ENCODE data around the gene CHD2.
"Not testable (repeated sequence)": the region's sequence is repeated elsewhere in the genome, so short reads cannot be mapped to it uniquely, and the experiment has no call there.

The CHD2 gene

DNA sequence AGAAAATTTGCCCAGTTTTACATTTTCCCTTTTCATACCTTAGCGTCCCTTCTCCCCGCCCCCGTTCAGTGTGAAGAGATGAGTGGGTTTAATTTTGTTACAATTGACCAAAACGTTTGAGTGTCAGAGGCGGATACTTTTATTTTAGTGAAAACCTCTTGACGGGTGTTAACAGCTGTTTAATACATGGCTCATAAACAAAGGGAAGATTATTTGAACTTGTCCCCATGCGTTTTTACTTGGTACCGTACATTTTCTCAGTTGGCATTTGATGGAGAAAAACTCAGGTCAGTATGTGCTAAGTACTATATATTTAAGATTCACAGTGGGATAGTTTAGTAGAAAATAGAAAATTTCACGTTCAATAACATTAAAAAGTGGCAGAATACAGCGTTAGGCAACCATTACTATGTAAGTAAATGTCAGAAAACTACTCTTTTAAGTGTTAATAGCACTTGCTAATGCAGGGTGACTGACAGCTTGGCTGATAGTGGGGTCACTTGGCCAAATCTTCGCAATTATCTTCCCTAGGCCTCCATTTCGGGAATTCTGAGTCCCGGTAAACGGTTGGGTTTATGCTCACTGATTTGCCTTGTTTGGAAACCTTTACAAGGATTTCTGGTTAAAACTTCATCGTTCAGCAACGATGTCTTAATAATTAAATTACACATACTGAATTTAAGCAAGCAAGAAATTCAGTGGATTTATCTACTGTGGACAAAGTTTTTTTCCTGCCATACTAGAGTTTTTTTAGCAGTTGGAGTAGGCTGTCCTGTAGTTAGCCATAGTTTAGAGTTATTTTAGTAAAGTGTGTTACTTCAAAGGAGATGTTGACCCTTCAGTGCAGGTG is 4.8 kb downstream of the CHD2 start:
- in situ Hi-C loops (cut with MboI; ENCODE audit: low sequenced_read_pairs): no loop called here

DNA sequence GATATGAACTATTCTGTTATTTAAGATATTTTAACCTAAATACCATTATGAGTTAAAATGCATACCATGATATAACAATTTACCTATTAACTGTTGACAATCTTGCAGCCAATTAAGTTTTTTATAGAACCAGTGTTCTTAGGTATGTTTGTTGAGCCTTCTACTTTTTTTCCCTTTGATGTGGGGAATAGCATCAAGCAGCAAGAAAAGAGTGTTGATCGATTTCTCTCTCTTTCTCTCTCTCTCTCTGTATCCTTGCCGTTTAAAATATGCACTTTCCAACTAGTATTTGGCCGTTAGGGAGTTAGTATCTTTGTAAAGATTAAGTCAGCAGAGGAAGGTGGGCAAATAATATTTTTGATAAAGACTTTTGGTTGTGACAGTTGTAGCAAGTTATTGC is 5.9 kb downstream of the CHD2 start:
- in situ Hi-C loops (cut with MboI; ENCODE audit: low sequenced_read_pairs): no loop called here

DNA sequence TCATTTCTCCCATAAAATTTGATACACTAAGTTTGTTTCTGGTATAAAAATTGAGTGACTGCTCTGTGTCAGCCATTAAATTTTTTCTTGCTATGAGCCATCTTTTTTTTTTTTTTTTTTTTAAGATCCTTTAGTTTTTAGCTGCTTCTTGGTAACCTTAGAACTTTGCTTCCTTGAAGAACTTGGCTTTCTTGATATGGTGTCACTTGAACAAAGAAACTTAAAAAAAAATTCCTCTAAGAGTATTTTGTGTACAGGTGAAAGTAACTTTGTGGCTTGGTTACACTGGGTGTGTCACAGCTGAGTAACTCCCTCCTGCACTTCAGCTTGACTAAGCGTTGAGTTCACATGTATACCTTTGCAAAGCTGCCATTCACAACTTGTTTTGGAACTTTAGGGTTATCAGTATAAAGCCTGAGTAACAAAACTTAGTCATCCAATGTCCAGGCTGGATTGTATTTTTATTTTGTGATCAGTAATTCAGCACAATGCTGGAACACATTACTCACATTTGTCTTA is 6.5 kb downstream of the CHD2 start:
- in situ Hi-C loops (cut with MboI; ENCODE audit: low sequenced_read_pairs): no loop called here

DNA sequence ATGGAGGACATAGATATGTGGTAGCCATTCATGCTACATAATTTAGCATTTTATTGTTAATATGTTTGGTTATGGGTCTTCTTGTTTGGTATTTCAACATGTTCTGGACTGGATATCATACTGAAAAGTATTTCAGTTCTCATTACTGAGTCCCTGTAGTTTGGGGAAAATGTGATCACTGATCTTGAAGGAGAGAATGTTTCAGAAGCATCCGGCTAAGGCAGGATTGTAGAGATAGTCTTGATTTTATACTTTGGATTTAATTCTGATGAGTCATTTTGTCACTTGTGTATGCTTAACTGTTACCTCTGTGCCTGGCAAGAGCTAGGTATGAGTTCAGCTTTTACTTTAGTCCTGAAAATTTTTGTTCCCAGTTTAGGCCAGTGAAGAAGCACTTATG is 7.1 kb downstream of the CHD2 start:
- in situ Hi-C loops (cut with MboI; ENCODE audit: low sequenced_read_pairs): no loop called here

DNA sequence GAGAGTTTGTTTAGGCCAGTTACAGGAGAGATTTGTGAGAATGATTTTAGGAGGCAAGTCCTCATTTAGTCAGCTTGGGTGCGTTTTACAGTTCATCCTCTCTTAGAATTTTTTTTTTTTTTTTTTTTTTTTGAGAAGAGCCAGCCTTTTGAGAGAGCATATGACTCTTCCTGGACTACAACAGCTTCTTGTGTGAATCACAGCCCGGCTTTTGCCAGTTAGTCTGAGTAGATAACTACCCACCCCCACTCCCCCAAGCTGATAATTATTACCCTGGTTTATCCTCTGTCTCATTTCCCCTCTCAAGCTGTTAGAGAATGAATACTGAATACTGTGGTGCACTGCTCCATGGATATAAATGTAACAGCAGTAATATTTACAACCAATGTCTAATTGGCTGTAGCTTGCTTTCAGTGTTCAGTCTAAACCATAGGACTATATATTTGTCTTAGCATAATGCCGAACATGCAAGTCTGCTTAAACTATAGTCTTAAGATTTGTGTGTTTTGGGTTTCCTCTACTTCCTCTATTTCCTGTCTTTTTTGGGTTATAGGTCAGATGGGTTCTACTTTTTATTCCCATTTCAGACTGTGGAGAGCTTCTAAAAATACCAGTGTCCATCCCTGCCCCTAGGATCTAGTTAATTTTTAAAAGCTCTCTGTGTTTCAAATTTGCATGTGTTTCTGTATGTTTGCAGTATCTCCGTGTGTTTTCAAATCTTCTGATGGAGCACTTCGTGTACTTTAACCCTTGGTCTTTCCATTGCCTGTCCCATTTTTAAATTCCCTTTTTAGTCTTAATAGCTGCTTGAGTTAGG is 8.0 kb downstream of the CHD2 start:
- in situ Hi-C loops (cut with MboI; ENCODE audit: low sequenced_read_pairs): no loop called here

DNA sequence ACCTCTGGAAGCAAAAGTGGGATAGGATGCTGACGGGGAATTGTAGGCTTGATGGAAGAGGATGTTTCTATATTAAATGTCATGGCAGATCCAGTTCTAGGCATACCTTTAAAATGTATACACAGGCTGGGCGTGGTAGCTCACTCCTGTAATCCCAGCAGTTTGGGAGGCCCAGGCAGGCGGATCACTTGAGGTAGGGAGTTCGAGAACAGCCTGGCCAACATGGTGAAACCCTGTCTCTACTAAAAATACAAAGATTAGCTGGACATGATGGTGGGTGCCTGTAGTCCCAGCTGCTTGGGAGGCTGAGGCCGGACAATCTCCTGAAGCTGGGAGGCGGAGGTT is 8.6 kb downstream of the CHD2 start:
- in situ Hi-C loops (cut with MboI; ENCODE audit: low sequenced_read_pairs): no loop called here

DNA sequence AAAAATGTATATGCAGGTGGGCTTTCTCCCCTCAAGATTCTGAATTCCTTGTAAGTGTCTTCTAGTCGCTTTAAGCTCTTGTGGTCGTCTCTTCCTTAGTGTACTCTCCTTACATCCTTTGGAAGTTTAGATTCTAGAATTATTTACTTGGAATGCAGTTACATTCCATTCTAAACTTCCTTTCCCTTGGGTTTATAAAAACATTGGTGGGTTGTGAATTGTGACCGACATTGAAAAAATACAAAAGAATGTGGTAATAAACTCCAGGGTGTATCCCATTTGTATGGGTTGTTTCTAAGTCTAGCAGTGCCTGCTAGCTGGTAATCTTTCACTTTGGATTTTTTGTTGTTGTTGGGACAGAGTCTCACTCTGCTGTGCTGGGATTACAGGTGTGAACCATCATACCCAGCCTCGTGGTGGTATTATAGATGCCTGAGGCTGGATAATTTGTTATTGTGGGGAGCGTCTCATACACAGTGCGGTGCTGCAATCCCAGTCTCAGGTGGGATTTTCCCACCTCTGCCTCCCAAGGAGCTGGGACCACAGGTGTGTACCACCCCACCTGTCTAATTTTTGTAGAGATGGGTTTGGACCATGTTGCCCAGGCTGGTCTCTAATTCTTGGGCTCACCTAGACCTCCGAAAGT is 9.1 kb downstream of the CHD2 start:
- in situ Hi-C loops (cut with MboI; ENCODE audit: low sequenced_read_pairs): no loop called here

DNA sequence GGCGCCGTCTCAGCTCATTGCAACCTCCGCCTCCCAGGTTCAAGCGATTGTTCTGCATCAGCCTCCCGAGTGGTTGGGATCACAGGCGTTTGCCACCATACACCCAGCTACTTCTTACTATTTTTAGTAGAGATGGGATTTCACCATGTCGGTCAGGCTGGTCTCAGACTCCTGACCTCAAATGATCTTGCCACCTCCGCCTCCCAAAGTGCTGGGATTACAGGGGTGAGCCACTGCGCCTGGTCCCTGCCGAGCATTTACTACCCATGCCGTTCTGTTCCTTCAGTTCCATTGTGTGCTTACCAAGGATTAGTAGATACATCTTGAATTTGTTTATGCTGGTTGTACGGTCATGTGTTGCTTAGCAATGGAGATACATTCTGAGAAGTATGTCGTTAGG is 10.3 kb downstream of the CHD2 start:
- in situ Hi-C loops (cut with MboI; ENCODE audit: low sequenced_read_pairs): no loop called here

DNA sequence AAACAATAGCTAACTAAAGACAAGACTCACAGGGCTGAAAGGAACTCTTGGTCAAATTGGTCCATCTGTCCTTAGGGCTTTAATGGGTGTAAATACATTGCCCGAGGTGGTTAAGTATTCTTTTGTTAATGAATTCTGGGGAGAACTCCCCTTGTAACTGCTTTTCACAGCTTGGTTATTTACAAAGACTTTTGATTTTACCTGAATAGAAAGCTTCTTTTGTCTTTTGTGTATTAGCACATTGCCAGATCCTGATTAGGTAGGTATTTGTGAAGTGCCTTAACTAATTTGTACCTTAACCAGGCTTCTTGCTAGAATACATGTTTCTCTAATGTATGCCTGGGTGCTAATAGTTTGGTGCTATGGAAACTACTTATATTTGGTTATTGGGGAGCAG is 14.0 kb downstream of the CHD2 start:
- in situ Hi-C loops (cut with MboI; ENCODE audit: low sequenced_read_pairs): no loop called here

DNA sequence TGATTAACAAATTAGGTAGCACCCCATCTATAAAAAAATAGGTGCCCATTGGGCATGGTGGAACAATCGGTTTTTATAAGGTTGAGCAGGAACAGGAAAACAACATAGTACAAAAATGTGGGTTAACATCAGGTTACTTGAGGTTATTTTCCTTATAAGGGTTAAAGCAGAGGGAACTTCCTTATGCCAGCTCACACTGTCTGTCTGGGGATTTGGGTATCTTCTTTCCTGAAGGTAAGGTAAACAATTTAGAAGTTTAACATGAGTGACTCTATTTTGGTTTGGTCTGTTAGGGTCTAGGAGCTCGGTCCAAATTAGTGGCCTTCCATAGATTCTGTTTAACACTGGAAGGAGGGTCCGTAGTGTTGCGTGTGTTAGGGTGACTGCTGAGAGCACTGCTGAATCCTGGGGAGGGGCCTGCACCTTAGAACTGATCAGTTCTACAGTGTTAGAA is 14.7 kb downstream of the CHD2 start:
- in situ Hi-C loops (cut with MboI; ENCODE audit: low sequenced_read_pairs): no loop called here

DNA sequence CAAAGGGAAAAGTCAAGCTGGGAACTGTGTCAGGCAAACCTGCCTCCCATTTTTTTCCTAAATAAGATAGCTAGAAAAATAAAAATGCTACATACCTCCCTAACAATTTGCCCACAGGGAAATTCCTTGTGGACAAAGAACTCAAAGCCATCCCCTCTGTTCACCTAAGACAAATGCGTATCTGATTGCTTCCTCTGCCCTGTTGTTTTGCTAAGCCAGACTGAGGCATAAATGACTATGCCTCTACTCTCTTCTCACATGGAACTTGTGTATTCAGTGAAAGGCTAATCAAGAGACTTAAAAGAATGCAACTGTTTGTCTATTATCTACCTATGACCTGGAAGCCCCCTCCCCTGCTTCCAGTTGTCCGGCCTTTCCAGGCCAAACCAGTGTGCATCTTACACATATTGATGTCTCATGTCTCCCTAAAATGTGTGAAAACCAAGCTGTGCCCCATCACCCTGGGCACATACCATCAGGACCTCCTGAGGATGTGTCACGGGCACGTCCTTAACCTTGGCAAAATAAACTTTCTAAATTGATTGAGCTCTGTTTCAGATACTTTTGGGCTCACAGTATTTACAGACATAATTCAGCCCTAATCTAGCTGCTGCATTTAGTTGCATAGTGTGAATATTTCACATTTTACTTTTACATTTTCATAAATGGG is 15.8 kb downstream of the CHD2 start:
- in situ Hi-C loops (cut with MboI; ENCODE audit: low sequenced_read_pairs): no loop called here

DNA sequence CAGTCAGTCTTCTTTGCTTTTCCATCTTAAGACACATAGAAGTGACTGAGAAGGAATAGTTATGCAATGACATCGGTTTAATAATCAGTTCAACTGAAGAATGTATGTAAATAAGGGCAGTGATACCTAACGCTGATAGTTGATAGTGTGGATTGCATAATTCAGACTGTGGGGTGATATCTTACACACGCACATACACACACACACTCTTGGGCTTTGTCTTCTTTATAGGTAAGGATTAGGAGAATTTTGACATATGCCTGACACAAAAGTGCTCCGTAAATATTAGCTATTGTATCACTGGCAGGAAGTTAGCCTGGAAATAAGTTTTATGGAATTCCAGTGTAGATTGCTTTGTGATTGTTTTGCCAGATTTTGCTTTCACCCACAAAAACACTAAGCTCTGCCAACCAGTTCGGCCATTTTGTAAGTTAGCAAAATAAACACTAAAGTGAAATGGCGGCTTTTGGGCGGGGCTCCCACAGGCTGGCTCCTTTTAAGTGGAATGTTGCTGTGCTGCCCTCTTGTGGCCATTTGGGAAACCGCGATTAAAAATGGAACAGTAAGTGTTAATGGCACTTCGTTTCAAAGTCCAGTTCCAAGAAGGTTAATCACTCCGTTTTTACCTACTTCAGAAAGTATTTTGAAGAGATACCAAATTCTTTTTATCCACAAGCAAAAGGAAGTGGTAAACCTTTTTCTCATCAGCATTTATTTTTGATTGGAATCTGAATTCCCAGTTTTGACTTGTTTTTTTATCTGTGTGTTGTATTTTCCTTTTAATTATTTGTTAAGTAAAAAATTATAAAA is 17.7 kb downstream of the CHD2 start:
- in situ Hi-C loops (cut with MboI; ENCODE audit: low sequenced_read_pairs): no loop called here

DNA sequence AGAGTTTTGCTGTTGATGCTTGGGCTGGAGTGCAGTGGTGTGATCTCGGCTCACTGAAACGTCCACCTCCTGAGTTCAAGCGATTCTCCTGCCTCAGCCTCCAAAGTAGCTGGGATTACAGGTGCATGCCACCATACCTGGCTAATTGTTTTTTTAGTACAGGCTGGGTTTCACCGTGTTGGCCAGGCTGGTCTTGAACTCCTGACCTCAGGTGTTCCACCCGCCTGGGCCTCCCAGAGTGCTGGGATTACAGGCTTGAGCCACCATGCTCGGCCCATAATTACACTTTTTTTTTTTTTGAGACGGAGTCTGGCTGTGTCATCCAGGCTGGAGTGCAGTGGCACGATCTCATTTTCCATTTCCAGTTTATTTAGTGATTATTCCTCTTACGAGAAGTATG is 18.8 kb downstream of the CHD2 start:
- in situ Hi-C loops (cut with MboI; ENCODE audit: low sequenced_read_pairs): not testable (repeated sequence)

DNA sequence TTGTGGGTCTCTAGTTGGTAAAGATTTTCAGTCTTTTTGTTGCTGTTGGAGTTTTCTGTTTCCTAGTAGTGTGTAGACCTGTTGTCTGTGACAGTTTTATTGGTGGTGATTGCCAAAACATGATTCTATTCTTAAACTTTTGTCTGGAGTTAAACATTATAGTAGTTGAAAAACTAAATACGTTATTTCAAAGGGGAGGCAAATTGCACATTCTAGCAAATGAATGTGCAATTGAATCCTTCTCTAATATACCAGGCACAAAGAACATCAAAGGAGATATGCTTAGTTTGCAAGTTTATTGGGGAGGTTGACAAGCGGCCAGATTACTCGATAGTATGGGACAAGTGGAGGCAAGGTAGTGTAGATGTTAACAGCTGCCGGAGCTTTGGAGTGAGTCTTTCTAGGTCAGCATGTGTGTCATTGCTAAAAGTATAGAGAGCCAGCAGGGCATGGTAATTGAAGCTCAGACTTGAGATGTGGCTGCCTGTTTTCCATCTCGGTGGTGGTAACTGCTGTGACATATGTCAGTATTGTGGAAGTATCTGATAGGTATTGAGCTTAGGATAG is 20.6 kb downstream of the CHD2 start:
- in situ Hi-C loops (cut with MboI; ENCODE audit: low sequenced_read_pairs): no loop called here

DNA sequence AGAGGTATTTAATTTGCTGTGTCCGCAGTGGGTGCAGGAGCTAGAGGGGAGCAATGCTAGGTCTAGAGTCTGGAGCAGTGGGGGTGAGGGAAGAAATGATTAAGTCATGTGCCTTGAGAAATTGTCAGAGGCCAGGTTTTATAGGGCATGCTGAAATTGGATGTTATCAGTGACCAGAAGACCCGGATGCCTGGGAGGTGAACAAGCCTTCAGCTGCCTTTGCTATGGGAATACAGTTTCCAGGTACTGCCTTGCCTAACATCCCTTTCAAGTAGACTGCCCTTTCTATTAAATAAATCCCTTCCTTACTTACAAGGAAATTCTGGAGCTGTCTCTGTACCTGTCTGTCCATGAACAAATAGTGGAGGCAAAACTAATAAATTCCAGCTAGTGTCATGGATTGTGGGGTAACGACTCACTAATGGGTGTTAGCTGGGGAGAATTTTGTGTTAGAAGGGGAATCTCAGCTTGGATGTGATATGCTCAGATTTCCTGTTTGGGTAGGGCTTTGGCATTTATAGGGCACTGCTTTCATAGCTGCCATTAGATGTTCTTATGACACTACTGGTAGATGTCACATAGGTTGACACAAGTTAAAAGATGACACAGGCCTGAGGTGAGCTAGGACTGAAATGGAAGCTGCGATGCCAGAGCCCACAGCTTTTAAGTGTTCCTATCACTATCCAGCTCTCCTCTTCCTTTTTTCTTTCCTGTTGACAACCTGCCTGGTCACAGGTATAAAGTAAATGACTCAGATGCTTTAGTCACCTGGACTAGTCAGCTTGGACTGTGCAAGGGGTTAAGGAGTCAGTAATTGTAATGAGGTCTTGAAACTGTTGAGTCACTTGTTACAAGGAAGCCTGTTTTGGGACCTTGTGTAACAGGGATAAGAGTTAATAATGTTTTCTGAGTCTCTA is 21.3 kb downstream of the CHD2 start:
- in situ Hi-C loops (cut with MboI; ENCODE audit: low sequenced_read_pairs): no loop called here

DNA sequence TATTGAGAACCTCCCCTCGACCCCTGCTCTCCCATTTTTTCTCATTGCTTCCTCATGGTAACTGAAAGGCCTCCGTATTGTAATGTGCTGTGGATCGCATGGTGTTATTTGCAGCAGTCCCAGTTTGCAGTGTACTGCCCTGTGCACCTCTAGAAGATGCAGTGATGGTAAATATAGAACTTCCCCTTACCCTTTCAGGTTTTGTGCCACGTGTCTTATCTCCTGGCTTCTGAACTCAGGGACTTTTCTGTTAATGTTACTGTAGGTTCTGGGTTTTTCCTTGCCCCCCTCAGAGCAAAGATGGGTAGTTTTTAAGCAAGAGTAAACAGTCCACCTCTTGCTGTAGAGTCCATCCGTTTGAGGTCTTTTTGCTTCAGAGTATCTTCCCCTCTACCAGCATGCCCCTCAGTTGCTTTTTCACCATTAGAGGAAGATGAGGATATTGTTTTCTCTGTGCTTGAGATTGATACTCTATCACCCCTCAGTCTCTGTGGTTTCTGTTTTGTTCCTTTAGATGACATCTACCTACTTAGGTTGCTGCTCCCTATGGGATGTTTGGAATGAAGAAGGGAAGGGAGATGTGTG is 22.4 kb downstream of the CHD2 start:
- in situ Hi-C loops (cut with MboI; ENCODE audit: low sequenced_read_pairs): no loop called here

DNA sequence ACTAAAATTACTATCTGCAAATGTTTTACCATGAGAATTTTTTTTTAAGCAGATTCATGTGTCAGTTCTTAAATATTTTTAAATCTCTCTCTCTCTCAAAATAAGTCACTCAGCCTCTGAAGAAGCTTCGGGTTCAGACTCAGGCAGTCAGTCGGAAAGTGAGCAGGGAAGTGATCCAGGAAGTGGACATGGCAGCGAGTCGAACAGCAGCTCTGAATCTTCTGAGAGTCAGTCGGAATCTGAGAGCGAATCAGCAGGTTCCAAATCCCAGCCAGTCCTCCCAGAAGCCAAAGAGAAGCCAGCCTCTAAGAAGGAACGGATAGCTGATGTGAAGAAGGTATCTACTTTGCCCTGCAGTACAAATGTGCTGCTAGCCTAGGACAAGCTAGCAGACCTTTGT is 24.1 kb downstream of the CHD2 start:
- in situ Hi-C loops (cut with MboI; ENCODE audit: low sequenced_read_pairs): no loop called here

DNA sequence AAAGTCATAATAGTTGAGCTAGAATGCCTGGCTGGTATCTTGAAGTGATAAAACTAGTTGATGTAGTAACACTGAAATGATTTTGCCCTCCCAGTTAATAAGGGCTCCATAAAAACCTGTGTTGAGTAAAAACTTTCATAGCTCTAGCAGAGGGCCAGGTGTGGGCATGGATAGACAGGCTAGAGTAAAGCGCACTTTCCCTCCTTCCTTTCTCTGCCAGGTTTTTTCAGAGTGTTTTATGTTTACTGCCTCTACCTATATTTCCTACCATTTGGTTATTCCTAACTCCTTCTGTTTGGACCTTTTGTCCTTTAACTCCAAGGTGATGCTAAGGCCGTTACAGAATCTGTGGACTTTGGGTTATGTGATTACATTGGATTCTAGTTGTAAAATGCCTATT is 25.3 kb downstream of the CHD2 start:
- in situ Hi-C loops (cut with MboI; ENCODE audit: low sequenced_read_pairs): no loop called here
